ENCODE data around the gene CST6.
"Not testable (repeated sequence)": the region's sequence is repeated elsewhere in the genome, so short reads cannot be mapped to it uniquely, and the experiment has no call there.

Gene CST6

DNA sequence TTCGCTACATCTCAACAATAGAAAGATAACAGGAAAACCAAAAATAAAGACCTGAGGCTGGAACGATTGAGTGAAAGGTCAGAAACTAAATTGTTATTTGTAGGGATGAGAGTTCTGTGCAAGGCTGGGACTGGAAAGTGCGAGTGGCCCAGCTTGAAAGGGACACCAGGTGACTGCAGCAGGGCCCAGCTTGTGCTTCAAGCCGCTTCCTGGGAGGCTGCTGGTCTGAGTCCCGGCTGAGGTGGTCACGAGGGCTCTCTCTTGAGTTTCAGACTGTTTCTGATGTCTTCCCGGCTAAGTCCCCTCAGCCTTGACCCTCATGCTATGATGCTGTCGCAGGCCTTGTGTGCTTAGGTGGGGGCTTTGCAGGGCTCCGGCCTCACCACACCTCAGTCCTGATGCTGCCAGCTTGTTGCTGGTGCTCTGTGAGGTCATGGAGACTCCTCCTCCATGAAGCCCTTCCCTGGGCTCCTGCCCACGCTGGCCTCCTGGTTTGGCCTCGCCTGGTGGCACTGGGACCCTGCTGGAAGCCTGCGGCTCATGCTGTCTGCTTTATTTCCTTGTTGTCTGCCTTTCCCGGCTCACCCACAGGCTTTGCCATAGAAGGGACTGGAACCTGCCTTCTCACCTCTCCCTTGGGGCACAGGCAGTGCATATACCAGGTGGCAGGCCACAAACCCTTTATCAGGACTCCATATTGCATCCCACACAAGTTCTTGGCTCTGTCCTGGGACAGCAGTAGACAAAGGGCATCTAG is 5.5 kb upstream of the CST6 start:
- Histone ChIP-seq H3K4me1 (ENCODE audit: insufficient read depth, poor library complexity, severe bottlenecking) (peaks cover 12% of the 10 kb centered on the region), H3K36me3 (ENCODE audit: low read depth) (peaks cover 23% of the 10 kb centered on the region), H3K27ac (ENCODE audit: poor library complexity, severe bottlenecking) (peak overlapping the region; percentile 75), H3K9me3 (ENCODE audit: severe bottlenecking) (no peaks in the 10 kb centered on the region), H3K4me3 (ENCODE audit: severe bottlenecking) (no peak overlapping the region), H3K27me3 (ENCODE audit: insufficient read depth, poor library complexity, severe bottlenecking) (no peaks in the 10 kb centered on the region)
- no peak for DNase-seq (ENCODE audit: low spot score)
- TF ChIP-seq, protein P1, sequence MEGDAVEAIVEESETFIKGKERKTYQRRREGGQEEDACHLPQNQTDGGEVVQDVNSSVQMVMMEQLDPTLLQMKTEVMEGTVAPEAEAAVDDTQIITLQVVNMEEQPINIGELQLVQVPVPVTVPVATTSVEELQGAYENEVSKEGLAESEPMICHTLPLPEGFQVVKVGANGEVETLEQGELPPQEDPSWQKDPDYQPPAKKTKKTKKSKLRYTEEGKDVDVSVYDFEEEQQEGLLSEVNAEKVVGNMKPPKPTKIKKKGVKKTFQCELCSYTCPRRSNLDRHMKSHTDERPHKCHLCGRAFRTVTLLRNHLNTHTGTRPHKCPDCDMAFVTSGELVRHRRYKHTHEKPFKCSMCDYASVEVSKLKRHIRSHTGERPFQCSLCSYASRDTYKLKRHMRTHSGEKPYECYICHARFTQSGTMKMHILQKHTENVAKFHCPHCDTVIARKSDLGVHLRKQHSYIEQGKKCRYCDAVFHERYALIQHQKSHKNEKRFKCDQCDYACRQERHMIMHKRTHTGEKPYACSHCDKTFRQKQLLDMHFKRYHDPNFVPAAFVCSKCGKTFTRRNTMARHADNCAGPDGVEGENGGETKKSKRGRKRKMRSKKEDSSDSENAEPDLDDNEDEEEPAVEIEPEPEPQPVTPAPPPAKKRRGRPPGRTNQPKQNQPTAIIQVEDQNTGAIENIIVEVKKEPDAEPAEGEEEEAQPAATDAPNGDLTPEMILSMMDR (IDR thresholded peaks at IDR 0.05; ENCODE audit: poor library complexity, severe bottlenecking), result no peak
- no peak for ATAC-seq (ENCODE audit: low read depth)

DNA sequence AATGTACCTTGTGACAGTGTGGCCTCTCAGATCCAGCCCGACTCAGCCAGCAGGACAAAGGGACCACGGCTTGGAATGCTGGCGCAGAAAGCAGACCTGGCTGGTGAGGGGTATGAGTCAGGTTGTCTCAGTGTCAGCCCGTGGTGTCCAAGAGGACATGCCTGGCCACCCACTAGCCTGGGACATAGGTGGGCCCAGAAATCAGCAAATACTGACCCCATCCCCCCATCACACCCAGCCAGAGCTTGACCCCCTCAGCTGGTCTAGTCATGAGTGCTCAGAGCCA is 5.0 kb upstream of the CST6 start:
- DNase-seq (ENCODE audit: low spot score) (no peak), ATAC-seq (ENCODE audit: low read depth) (no peak)
- H3K4me1 ChIP-seq (ENCODE audit: insufficient read depth, poor library complexity, severe bottlenecking), result peaks cover 17% of the 10 kb centered on the region
- peaks cover 23% of the 10 kb centered on the region for H3K36me3 ChIP-seq (ENCODE audit: low read depth)
- peak overlapping the region; percentile 75 for H3K27ac ChIP-seq (ENCODE audit: poor library complexity, severe bottlenecking)
- H3K27me3 ChIP-seq (ENCODE audit: insufficient read depth, poor library complexity, severe bottlenecking), result no peaks in the 10 kb centered on the region
- H3K9me3 ChIP-seq (ENCODE audit: severe bottlenecking), result no peaks in the 10 kb centered on the region
- no peak overlapping the region for H3K4me3 ChIP-seq (ENCODE audit: severe bottlenecking)
- TF ChIP-seq, protein P1 (IDR thresholded peaks at IDR 0.05; ENCODE audit: poor library complexity, severe bottlenecking), result no peak

DNA sequence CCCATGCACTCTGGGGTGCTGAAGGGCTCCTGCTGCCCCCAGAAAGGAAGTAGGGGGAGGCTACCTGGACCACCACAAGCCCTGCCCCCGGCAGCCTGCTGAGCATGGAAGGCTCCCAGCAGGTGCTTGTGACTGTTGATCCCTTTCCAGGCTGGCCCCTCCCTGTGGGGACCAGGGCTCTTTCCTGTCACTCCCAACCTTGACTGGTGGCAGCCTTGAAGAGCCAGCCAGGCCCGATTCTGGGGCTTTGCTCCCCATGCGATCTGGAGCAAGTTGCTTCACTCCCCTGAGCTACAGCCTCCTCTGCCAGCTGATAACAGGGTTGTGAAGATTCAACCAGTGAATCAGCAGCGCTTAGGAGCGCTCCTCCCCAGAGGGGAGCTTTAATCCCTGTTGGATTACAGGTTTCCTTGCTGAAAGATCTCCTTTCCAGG is 4.6 kb upstream of the CST6 start:
- H3K4me1 ChIP-seq (ENCODE audit: insufficient read depth, poor library complexity, severe bottlenecking), result peaks cover 20% of the 10 kb centered on the region
- TF ChIP-seq, protein P1 (IDR thresholded peaks at IDR 0.05; ENCODE audit: poor library complexity, severe bottlenecking), result no peak
- H3K36me3 ChIP-seq (ENCODE audit: low read depth), result peaks cover 23% of the 10 kb centered on the region
- peak overlapping the region; percentile 75 for H3K27ac ChIP-seq (ENCODE audit: poor library complexity, severe bottlenecking)
- no peaks in the 10 kb centered on the region for H3K9me3 ChIP-seq (ENCODE audit: severe bottlenecking)
- H3K4me3 ChIP-seq (ENCODE audit: severe bottlenecking), result no peak overlapping the region
- DNase-seq (ENCODE audit: low spot score) (no peak), ATAC-seq (ENCODE audit: low read depth) (no peak)
- H3K27me3 ChIP-seq (ENCODE audit: insufficient read depth, poor library complexity, severe bottlenecking), result no peaks in the 10 kb centered on the region

DNA sequence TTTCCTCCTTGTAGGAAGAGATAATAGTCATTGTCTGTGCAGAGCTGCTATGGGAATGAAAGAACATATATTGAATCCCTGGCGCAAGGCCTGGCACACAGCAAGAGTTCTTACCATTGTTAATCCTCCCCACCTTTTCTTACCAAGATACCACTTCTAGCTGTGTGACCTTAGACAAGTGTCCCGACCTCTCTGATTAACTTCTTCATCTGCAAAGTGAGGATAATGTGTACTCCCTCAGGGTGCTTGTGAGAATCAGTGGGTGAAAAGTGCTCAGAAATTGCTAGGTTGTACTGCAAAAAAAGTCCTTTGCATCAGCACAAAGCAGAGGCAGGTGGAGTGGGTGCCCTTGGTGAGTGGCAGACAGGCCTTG is 3.7 kb upstream of the CST6 start:
- Histone ChIP-seq H3K4me1 (ENCODE audit: insufficient read depth, poor library complexity, severe bottlenecking) (peaks cover 28% of the 10 kb centered on the region), H3K4me3 (ENCODE audit: severe bottlenecking) (no peak overlapping the region), H3K9me3 (ENCODE audit: severe bottlenecking) (no peaks in the 10 kb centered on the region), H3K36me3 (ENCODE audit: low read depth) (peaks cover 23% of the 10 kb centered on the region), H3K27ac (ENCODE audit: poor library complexity, severe bottlenecking) (peak overlapping the region; percentile 75), H3K27me3 (ENCODE audit: insufficient read depth, poor library complexity, severe bottlenecking) (no peaks in the 10 kb centered on the region)
- TF ChIP-seq, protein P1 (IDR thresholded peaks at IDR 0.05; ENCODE audit: poor library complexity, severe bottlenecking), result no peak
- ATAC-seq (ENCODE audit: low read depth) (no peak), DNase-seq (ENCODE audit: low spot score) (no peak)

DNA sequence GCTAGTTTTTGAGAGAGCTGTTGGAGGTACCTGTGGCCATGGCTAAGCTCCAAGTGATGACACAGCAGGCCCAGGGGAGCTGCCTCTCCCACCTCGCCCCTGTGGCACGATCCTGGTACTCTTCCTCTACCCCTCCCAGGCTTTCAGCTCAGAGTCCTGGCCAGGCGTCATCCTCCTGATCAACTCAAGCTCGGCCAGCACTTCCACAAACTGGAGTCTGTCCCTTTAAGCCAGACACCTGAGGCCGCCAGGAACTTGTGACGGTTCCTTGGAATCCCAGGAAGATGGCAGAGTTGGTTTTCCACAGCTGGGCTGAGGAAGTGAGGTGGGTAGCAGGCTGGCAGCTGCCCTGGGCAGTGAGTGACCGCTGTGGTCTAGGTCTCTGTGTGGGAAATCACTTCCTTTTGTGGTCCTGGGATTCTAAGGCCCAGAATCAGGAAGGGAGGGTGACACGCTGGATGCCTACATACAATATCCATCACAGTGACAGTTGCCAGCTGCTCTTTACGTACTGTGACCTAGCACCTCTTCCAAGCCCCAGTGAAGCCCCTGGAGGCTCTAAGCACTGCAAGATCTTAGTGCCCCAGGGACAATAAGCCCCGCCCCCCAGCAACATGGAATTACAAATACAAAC is 3.2 kb upstream of the CST6 start:
- Histone ChIP-seq H3K9me3 (ENCODE audit: severe bottlenecking) (no peaks in the 10 kb centered on the region), H3K27me3 (ENCODE audit: insufficient read depth, poor library complexity, severe bottlenecking) (no peaks in the 10 kb centered on the region), H3K4me1 (ENCODE audit: insufficient read depth, poor library complexity, severe bottlenecking) (peaks cover 30% of the 10 kb centered on the region), H3K36me3 (ENCODE audit: low read depth) (peaks cover 19% of the 10 kb centered on the region), H3K4me3 (ENCODE audit: severe bottlenecking) (no peak overlapping the region), H3K27ac (ENCODE audit: poor library complexity, severe bottlenecking) (peak overlapping the region; percentile 75)
- DNase-seq (ENCODE audit: low spot score) (no peak), ATAC-seq (ENCODE audit: low read depth) (peak; percentile 33)
- TF ChIP-seq, protein P1 (IDR thresholded peaks at IDR 0.05; ENCODE audit: poor library complexity, severe bottlenecking), result no peak

DNA sequence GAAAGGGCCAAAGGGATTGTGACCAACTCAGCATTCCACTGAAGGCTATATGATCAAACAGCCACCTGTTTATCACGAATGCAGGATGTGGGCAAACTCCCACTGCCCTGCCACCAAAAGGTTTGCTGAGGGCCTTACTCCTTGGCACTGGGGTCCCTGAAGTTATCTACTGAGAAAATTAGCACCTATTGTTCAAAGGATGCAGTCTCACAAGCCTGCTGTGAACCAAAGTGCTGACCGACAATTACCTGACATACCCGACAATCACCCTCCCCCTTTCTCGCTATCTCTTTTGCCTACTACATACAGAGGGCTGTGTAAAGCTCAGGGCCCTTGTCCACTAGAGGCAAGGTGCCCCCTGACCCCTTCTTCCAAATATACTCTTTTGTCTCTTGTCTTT is 1.8 kb upstream of the CST6 start:
- H3K4me3 ChIP-seq (ENCODE audit: severe bottlenecking); H3K27me3 ChIP-seq (ENCODE audit: insufficient read depth, poor library complexity, severe bottlenecking); ATAC-seq (ENCODE audit: low read depth); DNase-seq (ENCODE audit: low spot score); H3K36me3 ChIP-seq (ENCODE audit: low read depth); H3K9me3 ChIP-seq (ENCODE audit: severe bottlenecking): not testable (repeated sequence)
- Histone ChIP-seq H3K27ac (ENCODE audit: poor library complexity, severe bottlenecking) (peak overlapping the region; percentile 75), H3K4me1 (ENCODE audit: insufficient read depth, poor library complexity, severe bottlenecking) (peaks cover 32% of the 10 kb centered on the region)
